HFFc6 (cell line): Measurements from ENCODE around the gene MAST4. TPM values are rescaled to one million over a fixed set of nuclear protein-coding genes. Genes with fewer than 3 reads are reported as not detected.

ENCODE experiments used
- DNase-seq: peaks from one replicate; pipeline ENCODE4 v3.0.0-alpha.2; 2018
- H3K27ac Mint-ChIP-seq: 2 replicates; pipeline ENCODE4 v1.8.0; 2020; ENCODE audit warnings: mild to moderate bottlenecking, mixed read lengths
- H3K27me3 Mint-ChIP-seq: 2 replicates; pipeline ENCODE4 v1.8.0; 2021; ENCODE audit warnings: mild to moderate bottlenecking, moderate library complexity, mixed read lengths; ENCODE audit not compliant: insufficient read depth
- H3K36me3 Mint-ChIP-seq: 2 replicates; pipeline ENCODE4 v1.8.0; 2021; ENCODE audit warnings: low read depth, mixed read lengths
- H3K4me1 Mint-ChIP-seq: 2 replicates; pipeline ENCODE4 v1.8.0; 2020; ENCODE audit warnings: low read depth, mixed read lengths
- H3K4me3 Mint-ChIP-seq: 2 replicates; pipeline ENCODE4 v1.8.0; 2020; ENCODE audit warnings: mild to moderate bottlenecking, moderate library complexity, mixed read lengths
- H3K9me3 Mint-ChIP-seq: 2 replicates; pipeline ENCODE4 v1.8.0; 2020; ENCODE audit warnings: mild to moderate bottlenecking, mixed read lengths
- long read RNA-seq: library from polyadenylated mRNA; unstranded; transcript quantifications from one replicate; pipeline ENCODE4 v2.0.0, GENCODE V29; 2019
- total RNA-seq, 6 experiments: library from RNA; stranded (reverse); fragmentation: NEBNext Ultra II Directional; extraction: Animal tissue kit (Norgen Biotek cat#: 25700); gene quantifications; 2 replicates in 1 of 6; 3 replicates in 5 of 6; pipeline ENCODE4 v1.2.3, GENCODE V29; 2021
- TF ChIP-seq, protein P1 (sequence below): fragments of 200-600 bp; sonication (generic); IDR thresholded peaks from 2 replicates; pipeline ENCODE4 v1.5.0; 2021; ENCODE audit warnings: antibody characterized with exemption, mild to moderate bottlenecking

MAST4 gene
- 1 to 10 TPM; 3.0 to 5.6 (median 3.9) TPM for total RNA-seq
- long read RNA-seq, partial matches to known transcripts: 1 of 3 reads
- long read RNA-seq, other reads (novel, unspliced or antisense): 2 of 3 reads

DNA sequence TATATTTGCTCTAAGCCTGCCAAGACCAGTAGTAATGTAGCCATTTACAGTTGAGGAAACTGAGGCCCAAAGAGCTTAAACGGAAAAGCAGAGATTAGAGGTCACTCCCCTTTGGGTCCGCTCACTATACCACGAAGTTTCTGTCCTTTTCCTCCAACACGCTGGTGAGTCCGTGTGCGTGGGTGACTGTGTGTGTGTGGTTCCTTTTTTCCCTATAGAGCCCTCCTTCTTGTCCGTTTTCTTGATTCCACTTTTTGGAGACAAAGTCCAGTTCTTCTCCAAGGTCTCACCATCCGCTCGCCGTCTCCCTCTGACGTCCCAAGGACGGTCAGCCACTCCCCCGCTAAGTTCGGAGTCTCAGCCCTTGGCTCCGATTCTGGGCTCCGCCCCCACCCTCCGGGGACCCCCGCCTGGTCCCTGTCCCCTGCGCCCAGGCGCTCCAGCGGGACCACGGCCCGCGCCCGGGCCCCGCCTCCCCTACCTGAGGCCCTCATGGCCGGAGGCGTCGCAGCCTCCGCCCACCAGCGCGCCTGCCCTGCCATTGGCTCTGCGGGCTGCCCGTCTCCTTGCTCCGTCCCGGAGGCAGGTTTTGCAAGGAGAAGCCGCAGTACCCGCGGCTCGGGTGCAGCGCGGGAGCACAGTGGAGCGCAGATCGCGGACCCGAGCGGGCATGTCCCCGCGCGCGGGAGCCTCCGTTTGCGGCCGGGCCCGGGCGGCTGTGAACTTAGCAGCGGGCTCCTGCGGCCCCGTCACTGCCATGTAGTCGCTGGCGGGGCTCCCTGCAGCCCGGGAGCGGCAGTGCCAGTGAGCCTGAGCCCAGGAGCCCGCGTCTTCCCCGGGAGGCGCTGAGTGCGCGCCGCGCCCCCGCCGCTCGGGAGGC is at the start of gene MAST4:
Gene MAST4 (plus strand): TSS at position 638 of the 880 bp plus-strand sequence. CDS start 263 bp downstream, outside the sequence.
- H3K9me3 Mint-ChIP-seq: no peaks in the 10 kb centered on the region
- H3K36me3 Mint-ChIP-seq: no peaks in the 10 kb centered on the region
- H3K4me1 Mint-ChIP-seq: peaks cover 15% of the 10 kb centered on the region
- TF ChIP-seq, protein P1, sequence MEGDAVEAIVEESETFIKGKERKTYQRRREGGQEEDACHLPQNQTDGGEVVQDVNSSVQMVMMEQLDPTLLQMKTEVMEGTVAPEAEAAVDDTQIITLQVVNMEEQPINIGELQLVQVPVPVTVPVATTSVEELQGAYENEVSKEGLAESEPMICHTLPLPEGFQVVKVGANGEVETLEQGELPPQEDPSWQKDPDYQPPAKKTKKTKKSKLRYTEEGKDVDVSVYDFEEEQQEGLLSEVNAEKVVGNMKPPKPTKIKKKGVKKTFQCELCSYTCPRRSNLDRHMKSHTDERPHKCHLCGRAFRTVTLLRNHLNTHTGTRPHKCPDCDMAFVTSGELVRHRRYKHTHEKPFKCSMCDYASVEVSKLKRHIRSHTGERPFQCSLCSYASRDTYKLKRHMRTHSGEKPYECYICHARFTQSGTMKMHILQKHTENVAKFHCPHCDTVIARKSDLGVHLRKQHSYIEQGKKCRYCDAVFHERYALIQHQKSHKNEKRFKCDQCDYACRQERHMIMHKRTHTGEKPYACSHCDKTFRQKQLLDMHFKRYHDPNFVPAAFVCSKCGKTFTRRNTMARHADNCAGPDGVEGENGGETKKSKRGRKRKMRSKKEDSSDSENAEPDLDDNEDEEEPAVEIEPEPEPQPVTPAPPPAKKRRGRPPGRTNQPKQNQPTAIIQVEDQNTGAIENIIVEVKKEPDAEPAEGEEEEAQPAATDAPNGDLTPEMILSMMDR: no peak
- H3K27ac Mint-ChIP-seq: no peak within 1 kb of the TSS
- H3K27me3 Mint-ChIP-seq: peaks cover 34% of the 10 kb centered on the region
- DNase-seq: peak; percentile 69
- peak within 1 kb of the TSS; percentile 79 for H3K4me3 Mint-ChIP-seq

DNA sequence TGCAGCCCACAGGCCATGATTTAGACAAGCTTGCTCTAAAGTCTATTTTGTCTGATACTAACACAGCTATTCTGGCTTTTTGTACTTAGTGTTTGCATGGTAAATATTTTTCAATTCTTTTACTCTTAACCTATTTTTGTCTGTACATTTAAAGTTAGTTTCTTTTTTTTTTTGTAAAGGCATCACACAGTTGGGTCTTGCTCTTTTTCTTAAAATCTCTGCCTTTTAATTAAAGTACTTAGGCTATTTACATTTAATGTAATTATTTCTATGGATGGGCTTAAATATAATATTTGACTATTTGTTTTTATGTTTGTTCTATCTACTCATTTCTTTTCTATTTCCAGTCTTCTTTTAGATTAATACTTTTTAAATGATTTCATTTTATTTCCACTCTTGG is 49.7 kb upstream of the MAST4 start:
- Mint-ChIP-seq H3K36me3 (no peaks in the 10 kb centered on the region), H3K9me3 (peaks cover 8% of the 10 kb centered on the region), H3K4me1 (no peaks in the 10 kb centered on the region), H3K27ac (no peak overlapping the region), H3K4me3 (no peak overlapping the region), H3K27me3 (no peaks in the 10 kb centered on the region; the same call in 1 of the 2 replicates)
- no peak for DNase-seq
- TF ChIP-seq, protein P1: no peak

DNA sequence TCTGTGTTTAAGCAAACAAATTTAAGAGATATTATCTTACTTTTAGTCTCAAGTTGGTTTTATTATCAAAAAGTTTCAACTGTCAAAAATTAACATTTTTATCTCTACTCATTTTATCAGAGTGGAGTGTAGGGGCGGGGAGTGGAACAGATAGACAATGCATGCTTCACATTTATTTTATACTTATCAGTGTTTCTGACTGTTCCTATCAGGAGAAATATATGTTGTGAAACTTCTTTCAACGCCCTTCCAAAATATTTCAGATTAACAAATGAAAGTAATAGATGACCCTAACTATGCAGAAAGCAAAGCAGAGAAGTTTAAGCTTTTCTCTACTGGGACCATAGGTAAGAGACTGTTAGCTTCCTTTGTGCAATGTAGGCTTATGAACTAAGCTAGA is 44.9 kb upstream of the MAST4 start:
- Mint-ChIP-seq H3K9me3 (peaks cover 12% of the 10 kb centered on the region), H3K36me3 (no peaks in the 10 kb centered on the region), H3K4me1 (no peaks in the 10 kb centered on the region), H3K4me3 (no peak overlapping the region), H3K27ac (no peak overlapping the region), H3K27me3 (no peaks in the 10 kb centered on the region; the same call in 1 of the 2 replicates)
- TF ChIP-seq, protein P1: no peak
- no peak for DNase-seq

DNA sequence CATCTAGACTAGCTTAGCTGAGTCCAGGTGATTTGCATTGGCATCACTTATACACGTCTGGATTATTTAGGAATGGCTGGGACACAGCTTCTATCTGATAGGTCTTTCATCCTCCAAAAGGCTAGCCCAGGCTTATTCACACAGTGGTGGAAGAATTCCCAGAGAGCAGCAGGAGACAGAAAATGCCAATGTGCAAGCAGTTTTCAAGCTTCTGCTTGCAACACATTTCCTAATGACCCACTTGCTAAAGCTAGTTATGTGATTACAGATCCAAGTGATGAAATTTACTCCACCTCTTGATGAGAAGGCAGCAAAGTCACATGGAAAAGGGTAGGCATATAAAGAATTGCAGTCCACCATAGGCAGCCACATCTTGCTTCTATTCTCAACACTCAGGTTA is 44.2 kb upstream of the MAST4 start:
- no peak for DNase-seq
- Mint-ChIP-seq H3K4me1 (no peaks in the 10 kb centered on the region), H3K27me3 (no peaks in the 10 kb centered on the region; the same call in 1 of the 2 replicates), H3K36me3 (no peaks in the 10 kb centered on the region), H3K4me3 (no peak overlapping the region), H3K9me3 (peaks cover 12% of the 10 kb centered on the region), H3K27ac (no peak overlapping the region)
- TF ChIP-seq, protein P1: no peak

DNA sequence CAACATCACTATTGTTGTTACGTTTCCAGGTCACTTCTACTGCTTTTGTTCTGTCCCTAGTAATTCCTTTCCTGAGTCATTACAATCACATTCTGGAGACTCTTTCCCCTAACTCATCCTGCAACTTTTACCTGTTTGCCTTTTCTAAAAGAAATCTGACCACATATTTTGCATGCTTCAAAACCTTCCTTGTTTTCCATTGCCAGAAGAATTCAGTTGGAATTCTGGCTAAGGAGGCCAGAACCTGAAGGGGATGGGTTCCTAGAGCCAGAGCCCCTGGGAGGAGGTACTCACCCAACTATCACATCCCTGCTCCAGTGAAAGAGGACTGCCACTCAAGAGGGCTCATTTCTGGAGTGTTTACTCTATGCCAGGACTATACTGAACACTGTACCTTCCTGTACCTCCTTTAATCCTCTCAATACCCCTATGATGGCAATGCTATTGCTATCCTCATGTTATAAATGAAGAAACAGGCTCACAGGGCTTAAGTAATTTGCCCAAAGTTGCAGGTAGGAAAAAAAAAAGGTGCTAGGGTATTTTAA is 42.8 kb upstream of the MAST4 start:
- Mint-ChIP-seq H3K4me3 (no peak overlapping the region), H3K27me3 (no peaks in the 10 kb centered on the region; the same call in 1 of the 2 replicates), H3K4me1 (no peaks in the 10 kb centered on the region), H3K36me3 (no peaks in the 10 kb centered on the region), H3K27ac (no peak overlapping the region), H3K9me3 (peaks cover 12% of the 10 kb centered on the region)
- TF ChIP-seq, protein P1: no peak
- no peak for DNase-seq
